SJCRH30 (cell line): ENCODE results near the gene CACNA1B. TPM values are rescaled to one million over a fixed set of nuclear protein-coding genes. Genes with fewer than 3 reads are reported as not detected.
"Not testable (repeated sequence)": the region's sequence is repeated elsewhere in the genome, so short reads cannot be mapped to it uniquely, and the experiment has no call there.

Experiments
- DNase-seq, 2 experiments: peaks; one replicate each; pipeline ENCODE4 v3.0.0-alpha.2; 2015 to 2020
- H3K27ac ChIP-seq: fragments of 250-450 bp; sonication (Bioruptor Pico); 2 replicates; pipeline ENCODE4 v1.5.1; 2020; ENCODE audit warnings: mild to moderate bottlenecking, moderate library complexity
- H3K27me3 ChIP-seq: fragments of 250-450 bp; sonication (Bioruptor Pico); 2 replicates; pipeline ENCODE4 v1.5.1; 2020; ENCODE audit warnings: mild to moderate bottlenecking, moderate library complexity
- H3K36me3 ChIP-seq: fragments of 250-450 bp; sonication (Bioruptor Pico); 2 replicates; pipeline ENCODE4 v1.5.1; 2020; ENCODE audit warnings: mild to moderate bottlenecking, moderate library complexity
- H3K4me1 ChIP-seq: fragments of 250-450 bp; sonication (Bioruptor Pico); 2 replicates; pipeline ENCODE4 v1.5.1; 2020; ENCODE audit warnings: mild to moderate bottlenecking, moderate library complexity
- H3K4me3 ChIP-seq: fragments of 250-450 bp; sonication (Bioruptor Pico); 2 replicates; pipeline ENCODE4 v1.5.1; 2020; ENCODE audit warnings: mild to moderate bottlenecking, moderate library complexity
- H3K9me3 ChIP-seq: fragments of 250-450 bp; sonication (Bioruptor Pico); replicated peaks from 2 replicates; pipeline ENCODE4 v1.5.1; 2020; ENCODE audit warnings: mild to moderate bottlenecking, moderate library complexity
- total RNA-seq: library from RNA; depleted of rRNA; stranded (reverse); fragments of >200 nt; shearing (Covaris generic); gene quantifications from 2 replicates; pipeline ENCODE4 v1.2.3, GENCODE V29; 2014

CACNA1B gene
- total RNA-seq, 1 experiment from 2014 or later, result 0.02 TPM

- DNase-seq, result no peak
- Histone ChIP-seq H3K4me3 (no peak overlapping the region), H3K4me1 (no peaks in the 10 kb centered on the region), H3K27me3 (peaks cover 9% of the 10 kb centered on the region; the same call in 1 of the 2 replicates), H3K9me3 (no peaks in the 10 kb centered on the region), H3K27ac (no peak overlapping the region), H3K36me3 (no peaks in the 10 kb centered on the region)
Observed at GRCh38 chr9:138118601-138119071, 241.1 kb downstream of the CACNA1B start.

DNA sequence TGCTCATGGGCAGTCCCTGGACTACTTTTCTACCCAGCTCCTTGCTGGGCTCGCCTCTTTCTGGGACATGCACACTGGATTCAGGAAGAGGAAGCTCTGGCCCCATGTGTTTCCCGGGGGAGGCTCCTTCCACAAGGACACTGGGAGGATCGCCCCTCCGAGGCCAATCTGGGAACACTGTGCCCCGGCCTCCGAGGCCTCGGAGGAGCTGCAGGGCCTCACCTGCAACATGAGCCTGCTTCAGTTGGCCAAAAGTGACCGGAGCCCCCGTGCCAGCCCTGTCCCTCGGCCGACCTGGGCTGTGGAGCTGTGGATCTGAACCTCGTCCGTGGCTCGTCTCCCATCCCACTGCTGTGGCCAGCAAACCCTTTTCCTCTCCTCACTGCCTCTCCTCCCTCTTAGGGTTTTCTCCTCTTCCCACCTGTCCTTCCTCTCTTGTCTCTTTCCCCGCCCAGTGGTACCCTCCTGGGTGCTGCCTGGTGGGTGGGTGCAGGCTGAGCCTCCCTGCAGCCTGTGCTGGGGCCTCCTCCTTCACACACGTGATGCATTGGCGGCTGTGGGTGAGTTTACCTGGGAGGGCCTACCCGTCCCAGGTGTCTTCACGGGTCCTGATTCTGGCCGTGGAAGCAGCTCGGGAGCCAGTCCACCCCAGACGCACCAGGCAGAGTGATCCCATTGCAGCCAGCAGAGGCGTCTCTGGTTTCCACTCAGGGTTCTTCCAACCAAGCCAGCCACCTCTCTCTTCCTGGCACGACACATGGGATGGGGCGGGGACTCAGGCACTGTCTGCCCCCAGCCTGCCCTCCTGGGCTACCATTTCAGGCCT lies 241.8 kb downstream of the CACNA1B start:
- H3K4me1 ChIP-seq, result no peaks in the 10 kb centered on the region
- no peaks in the 10 kb centered on the region for H3K9me3 ChIP-seq
- H3K4me3 ChIP-seq, result no peak overlapping the region
- peaks cover 9% of the 10 kb centered on the region; the same call in 1 of the 2 replicates for H3K27me3 ChIP-seq
- no peak for DNase-seq
- no peaks in the 10 kb centered on the region for H3K36me3 ChIP-seq
- H3K27ac ChIP-seq, result no peak overlapping the region

GRCh38 chr9:138120072-138120471 lies 242.5 kb downstream of the CACNA1B start:
- Histone ChIP-seq H3K9me3 (no peaks in the 10 kb centered on the region), H3K27ac (no peak overlapping the region), H3K4me1 (no peaks in the 10 kb centered on the region), H3K27me3 (peaks cover 9% of the 10 kb centered on the region; the same call in 1 of the 2 replicates), H3K4me3 (no peak overlapping the region), H3K36me3 (no peaks in the 10 kb centered on the region)
- DNase-seq, result no peak

GRCh38 chr9:138120511-138121437 lies 243.2 kb downstream of the CACNA1B start:
- Histone ChIP-seq H3K27me3 (peaks cover 9% of the 10 kb centered on the region; the same call in 1 of the 2 replicates), H3K4me1 (no peaks in the 10 kb centered on the region), H3K4me3 (no peak overlapping the region), H3K36me3 (no peaks in the 10 kb centered on the region), H3K27ac (no peak overlapping the region), H3K9me3 (no peaks in the 10 kb centered on the region)
- no peak for DNase-seq

- DNase-seq, result no peak
- H3K27ac ChIP-seq, result no peak overlapping the region
- H3K36me3 ChIP-seq, result no peaks in the 10 kb centered on the region
- H3K4me3 ChIP-seq, result no peak overlapping the region
- H3K4me1 ChIP-seq, result no peaks in the 10 kb centered on the region
- H3K9me3 ChIP-seq, result no peaks in the 10 kb centered on the region
- H3K27me3 ChIP-seq, result peaks cover 9% of the 10 kb centered on the region; the same call in 1 of the 2 replicates
Observed at GRCh38 chr9:138121438-138122050, 244.0 kb downstream of the CACNA1B start.

DNA sequence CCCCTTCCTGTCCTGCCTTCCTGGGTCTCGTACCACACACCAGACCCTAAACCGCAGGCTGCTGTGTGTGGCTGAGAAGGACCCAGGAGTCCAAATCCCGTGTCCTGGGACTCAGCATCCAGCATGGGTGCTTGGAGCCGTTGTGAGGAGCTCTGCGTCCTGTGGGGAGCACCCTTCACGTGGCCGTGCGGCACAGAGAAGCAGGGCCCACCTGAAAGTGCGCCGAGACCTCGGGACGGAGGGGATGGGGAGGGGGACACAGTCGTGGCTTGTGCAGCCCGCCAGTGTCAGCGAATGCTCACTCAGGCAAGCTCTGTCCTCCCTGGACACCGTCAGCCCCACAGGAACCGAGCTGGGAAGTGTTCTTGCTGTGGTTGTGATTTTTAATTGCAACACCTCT lies 244.6 kb downstream of the CACNA1B start:
- Histone ChIP-seq H3K27ac (no peak overlapping the region), H3K4me1 (no peaks in the 10 kb centered on the region), H3K27me3 (0 out of 2 replicates have a peak, but pooled peaks cover 5% of the 10 kb centered on the region), H3K36me3 (no peaks in the 10 kb centered on the region), H3K9me3 (no peaks in the 10 kb centered on the region), H3K4me3 (no peak overlapping the region)
- DNase-seq, result no peak

GRCh38 chr9:138122676-138123075 lies 245.1 kb downstream of the CACNA1B start:
- DNase-seq, result no peak
- Histone ChIP-seq H3K27ac (no peak overlapping the region), H3K9me3 (no peaks in the 10 kb centered on the region), H3K27me3 (0 out of 2 replicates have a peak, but pooled peaks cover 5% of the 10 kb centered on the region), H3K4me1 (no peaks in the 10 kb centered on the region), H3K36me3 (no peaks in the 10 kb centered on the region), H3K4me3 (no peak overlapping the region)

DNA sequence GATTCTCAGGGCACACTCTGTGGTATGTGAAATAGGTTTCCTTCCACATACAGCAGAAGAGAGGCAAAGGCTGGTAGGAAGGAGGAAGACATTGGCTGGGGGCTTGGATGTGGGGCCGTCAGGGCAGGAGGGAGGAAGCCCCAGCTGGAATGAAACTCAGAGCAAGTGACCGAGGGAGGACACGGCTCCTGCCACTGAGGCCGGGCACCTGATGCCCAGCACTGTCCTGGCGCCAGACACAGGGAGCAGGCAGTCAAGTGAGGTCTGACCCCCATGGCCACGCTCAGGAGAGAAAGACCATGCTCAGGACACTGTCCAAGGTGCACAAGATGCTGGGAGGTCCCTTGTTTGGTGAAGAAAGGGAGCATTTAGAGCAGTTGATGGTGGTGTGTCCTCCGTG lies 245.5 kb downstream of the CACNA1B start:
- Histone ChIP-seq H3K9me3 (no peaks in the 10 kb centered on the region), H3K36me3 (no peaks in the 10 kb centered on the region), H3K27me3 (0 out of 2 replicates have a peak, but pooled peaks cover 5% of the 10 kb centered on the region), H3K27ac (no peak overlapping the region), H3K4me3 (no peak overlapping the region), H3K4me1 (no peaks in the 10 kb centered on the region)
- no peak for DNase-seq

DNA sequence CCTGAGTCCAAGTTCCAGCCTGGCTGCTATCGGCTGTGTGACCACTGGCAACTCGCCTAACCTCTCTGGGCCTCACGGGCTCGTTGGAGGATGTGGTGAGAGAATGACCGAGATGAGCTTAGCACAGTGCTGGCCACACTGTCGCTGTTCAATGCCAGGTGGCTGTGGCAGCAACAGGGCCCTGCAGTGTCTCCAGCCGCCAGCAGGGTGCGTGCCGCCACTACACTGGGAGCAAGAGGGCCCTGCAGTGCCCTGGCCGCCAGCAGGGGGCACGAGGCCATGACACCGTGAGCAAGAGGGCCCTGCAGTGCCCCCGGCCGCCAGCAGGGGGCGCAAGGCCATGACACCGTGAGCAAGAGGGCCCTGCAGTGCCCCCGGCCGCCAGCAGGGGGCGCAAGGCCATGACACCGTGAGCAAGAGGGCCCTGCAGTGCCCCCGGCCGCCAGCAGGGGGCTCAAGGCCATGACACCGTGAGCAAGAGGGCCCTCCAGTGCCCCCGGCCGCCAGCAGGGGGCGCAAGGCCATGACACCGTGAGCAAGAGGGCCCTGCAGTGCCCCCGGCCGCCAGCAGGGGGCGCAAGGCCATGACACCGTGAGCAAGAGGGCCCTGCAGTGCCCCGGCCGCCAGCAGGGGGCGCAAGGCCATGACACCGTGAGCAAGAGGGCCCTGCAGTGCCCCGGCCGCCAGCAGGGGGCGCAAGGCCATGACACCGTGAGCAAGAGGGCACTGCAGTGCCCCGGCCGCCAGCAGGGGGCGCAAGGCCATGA lies 248.7 kb downstream of the CACNA1B start:
- H3K27me3 ChIP-seq, DNase-seq, H3K4me1 ChIP-seq, H3K9me3 ChIP-seq, H3K36me3 ChIP-seq, H3K27ac ChIP-seq, H3K4me3 ChIP-seq: not testable (repeated sequence)

DNA sequence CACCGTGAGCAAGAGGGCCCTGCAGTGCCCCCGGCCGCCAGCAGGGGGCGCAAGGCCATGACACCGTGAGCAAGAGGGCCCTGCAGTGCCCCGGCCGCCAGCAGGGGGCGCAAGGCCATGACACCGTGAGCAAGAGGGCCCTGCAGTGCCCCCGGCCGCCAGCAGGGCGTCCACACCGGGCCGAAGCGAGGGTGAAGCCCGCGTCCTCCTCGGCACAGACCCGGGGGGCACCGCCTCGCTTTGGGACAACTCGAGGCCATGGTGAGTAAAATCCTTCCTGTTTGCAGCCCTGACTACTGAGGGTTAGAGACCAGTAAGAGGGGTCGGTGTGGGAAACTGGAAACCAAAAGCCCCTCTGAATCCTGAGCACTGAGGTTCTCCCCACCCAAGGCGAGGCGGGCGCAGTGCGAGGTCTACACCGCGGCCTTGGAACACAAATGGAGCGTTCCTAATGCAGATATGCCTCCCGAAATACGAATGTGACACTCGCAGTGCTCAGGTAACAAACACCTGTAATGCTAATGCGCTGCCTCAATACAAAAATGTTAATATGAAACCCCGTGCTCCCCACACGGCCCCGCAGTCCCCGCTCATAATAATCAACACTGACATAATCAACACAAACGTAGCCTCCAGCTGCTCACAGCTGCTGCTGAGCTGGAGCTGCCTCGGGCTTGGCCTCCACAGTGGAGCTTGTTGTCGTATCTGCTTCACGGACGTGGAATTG lies 249.4 kb downstream of the CACNA1B start:
- H3K27ac ChIP-seq, H3K9me3 ChIP-seq, H3K4me3 ChIP-seq, H3K27me3 ChIP-seq, DNase-seq, H3K36me3 ChIP-seq, H3K4me1 ChIP-seq: not testable (repeated sequence)

DNA sequence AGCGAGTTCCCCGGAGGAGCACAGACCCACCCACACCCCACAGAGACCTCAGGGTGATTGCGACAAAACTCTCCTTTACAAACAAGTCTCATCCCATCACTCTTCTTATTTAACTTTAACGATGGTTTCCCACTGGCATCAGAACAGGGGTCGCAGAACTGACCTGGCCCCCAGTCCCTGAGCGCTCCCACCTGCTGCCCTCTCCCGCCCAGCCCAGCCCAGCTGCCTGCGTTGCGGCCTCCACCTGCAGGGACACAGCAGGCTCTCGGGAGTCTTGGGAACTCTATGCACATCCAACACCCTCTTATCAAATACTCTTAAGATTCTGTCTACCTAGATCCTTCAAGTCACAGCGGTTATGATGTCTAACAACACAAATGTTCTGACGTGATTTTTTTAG lies 250.4 kb downstream of the CACNA1B start:
- H3K36me3 ChIP-seq, DNase-seq, H3K9me3 ChIP-seq, H3K4me3 ChIP-seq, H3K4me1 ChIP-seq, H3K27ac ChIP-seq, H3K27me3 ChIP-seq: not testable (repeated sequence)

DNA sequence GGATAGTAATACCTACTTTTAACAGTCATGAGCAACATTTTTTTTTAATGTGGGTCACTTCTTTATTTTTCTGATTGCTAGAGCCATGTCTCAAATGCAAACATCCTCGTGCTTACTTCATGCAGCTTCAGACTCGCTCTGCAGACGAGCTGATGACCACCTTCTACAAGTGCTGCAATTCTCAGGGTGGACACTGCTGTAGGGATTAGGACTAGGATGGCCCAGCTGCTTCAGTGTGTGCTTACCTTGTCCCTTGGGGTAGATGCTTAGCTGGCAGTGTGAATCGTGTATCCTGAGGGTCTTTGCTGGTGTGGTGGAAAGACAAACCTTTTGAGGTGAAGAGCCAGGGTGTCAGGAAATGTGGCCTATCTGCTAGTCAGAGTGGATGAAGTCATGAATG lies 251.7 kb downstream of the CACNA1B start:
- H3K36me3 ChIP-seq, DNase-seq, H3K4me1 ChIP-seq, H3K4me3 ChIP-seq, H3K27me3 ChIP-seq, H3K27ac ChIP-seq, H3K9me3 ChIP-seq: not testable (repeated sequence)

DNA sequence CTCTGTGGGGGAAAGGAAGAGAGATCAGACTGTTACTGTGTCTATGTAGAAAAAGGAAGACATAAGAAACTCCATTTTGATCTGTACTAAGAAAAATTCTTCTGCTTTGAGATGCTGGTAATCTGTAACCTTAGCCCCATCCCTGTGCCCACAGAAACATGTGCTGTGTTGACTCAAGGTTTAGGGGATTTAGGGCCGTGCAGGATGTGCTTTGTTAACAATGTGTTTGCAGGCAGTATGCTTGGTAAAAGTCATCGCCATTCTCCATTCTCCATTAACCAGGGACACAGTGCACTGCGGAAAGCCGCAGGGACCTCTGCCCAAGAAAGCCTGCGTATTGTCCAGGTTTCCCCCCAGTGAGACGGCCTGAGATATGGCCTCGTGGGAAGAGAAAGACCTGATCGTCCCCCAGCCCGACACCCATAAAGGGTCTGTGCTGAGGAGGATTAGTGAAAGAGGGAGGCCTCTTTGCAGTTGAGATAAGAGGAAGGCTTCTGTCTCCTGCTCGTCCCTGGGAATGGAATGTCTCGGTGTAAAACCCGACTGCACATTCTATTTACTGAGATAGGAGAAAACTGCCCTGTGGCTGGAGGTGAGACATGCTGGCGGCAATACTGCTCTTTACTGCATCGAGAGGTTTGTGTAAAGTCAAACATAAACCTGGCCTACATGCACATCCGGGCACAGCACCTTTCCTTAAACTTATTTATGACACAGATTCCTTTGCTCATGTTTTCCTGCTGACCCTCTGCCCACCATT lies 255.5 kb downstream of the CACNA1B start:
- H3K4me3 ChIP-seq, H3K27me3 ChIP-seq, DNase-seq, H3K9me3 ChIP-seq, H3K36me3 ChIP-seq, H3K27ac ChIP-seq, H3K4me1 ChIP-seq: not testable (repeated sequence)
